HG02981 (cell line): Measurements from ENCODE around the gene FARSB.

Experiments used
- ATAC-seq: cut with Tn5 transposase; IDR thresholded peaks from one replicate; pipeline ENCODE4 v1.9.1; 2021; ENCODE audit warnings: mild to moderate bottlenecking, moderate library complexity; ENCODE audit not compliant: unreplicated experiment

Gene FARSB

GRCh38 chr2:222668494-222669154 is 12.7 kb upstream of the FARSB start:
- ATAC-seq: no peak

GRCh38 chr2:222663479-222663878 is 7.6 kb upstream of the FARSB start:
- ATAC-seq: no peak

- ATAC-seq: peak; percentile 23
These were observed 894 bp upstream of the FARSB start for GRCh38 chr2:222656526-222657446.

GRCh38 chr2:222653280-222653679 is 2.6 kb downstream of the FARSB start:
- no peak for ATAC-seq

- no peak for ATAC-seq
These were observed 3.2 kb downstream of the FARSB start for GRCh38 chr2:222652491-222653255.

GRCh38 chr2:222651718-222652418 is 4.0 kb downstream of the FARSB start:
- ATAC-seq: no peak

- no peak for ATAC-seq
These were observed 6.1 kb downstream of the FARSB start for GRCh38 chr2:222649801-222650200.

- no peak for ATAC-seq
These were observed 9.9 kb downstream of the FARSB start for GRCh38 chr2:222646008-222646407.

GRCh38 chr2:222643134-222643533 is 12.8 kb downstream of the FARSB start:
- ATAC-seq: no peak

GRCh38 chr2:222641336-222641735 is 14.6 kb downstream of the FARSB start:
- ATAC-seq: no peak

GRCh38 chr2:222637067-222637466 is 18.8 kb downstream of the FARSB start:
- ATAC-seq: no peak

GRCh38 chr2:222635295-222635694 is 20.6 kb downstream of the FARSB start:
- no peak for ATAC-seq

GRCh38 chr2:222627764-222628163 is 28.1 kb downstream of the FARSB start:
- no peak for ATAC-seq

- no peak for ATAC-seq
These were observed 32.1 kb downstream of the FARSB start for GRCh38 chr2:222623756-222624309.

- ATAC-seq: no peak
These were observed 33.0 kb downstream of the FARSB start for GRCh38 chr2:222622910-222623309.

- no peak for ATAC-seq
These were observed 34.0 kb downstream of the FARSB start for GRCh38 chr2:222621893-222622292.

- ATAC-seq: no peak
These were observed 40.6 kb downstream of the FARSB start for GRCh38 chr2:222615320-222615719.

- peak; percentile 91 for ATAC-seq
These were observed 42.1 kb downstream of the FARSB start for GRCh38 chr2:222613715-222614331.

- ATAC-seq: no peak
These were observed 44.2 kb downstream of the FARSB start for GRCh38 chr2:222611684-222612083.

GRCh38 chr2:222610746-222611145 is 45.1 kb downstream of the FARSB start:
- no peak for ATAC-seq
